ENCODE measurements around the gene MREG.

MREG gene

GRCh38 chr2:215903203-215903602 lies 110.1 kb downstream of the MREG start:
- H3K4me3 ChIP-seq (ENCODE audit: low read length), result no peak overlapping the region
- TF ChIP-seq, protein P1, sequence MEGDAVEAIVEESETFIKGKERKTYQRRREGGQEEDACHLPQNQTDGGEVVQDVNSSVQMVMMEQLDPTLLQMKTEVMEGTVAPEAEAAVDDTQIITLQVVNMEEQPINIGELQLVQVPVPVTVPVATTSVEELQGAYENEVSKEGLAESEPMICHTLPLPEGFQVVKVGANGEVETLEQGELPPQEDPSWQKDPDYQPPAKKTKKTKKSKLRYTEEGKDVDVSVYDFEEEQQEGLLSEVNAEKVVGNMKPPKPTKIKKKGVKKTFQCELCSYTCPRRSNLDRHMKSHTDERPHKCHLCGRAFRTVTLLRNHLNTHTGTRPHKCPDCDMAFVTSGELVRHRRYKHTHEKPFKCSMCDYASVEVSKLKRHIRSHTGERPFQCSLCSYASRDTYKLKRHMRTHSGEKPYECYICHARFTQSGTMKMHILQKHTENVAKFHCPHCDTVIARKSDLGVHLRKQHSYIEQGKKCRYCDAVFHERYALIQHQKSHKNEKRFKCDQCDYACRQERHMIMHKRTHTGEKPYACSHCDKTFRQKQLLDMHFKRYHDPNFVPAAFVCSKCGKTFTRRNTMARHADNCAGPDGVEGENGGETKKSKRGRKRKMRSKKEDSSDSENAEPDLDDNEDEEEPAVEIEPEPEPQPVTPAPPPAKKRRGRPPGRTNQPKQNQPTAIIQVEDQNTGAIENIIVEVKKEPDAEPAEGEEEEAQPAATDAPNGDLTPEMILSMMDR (conservative IDR thresholded peaks at IDR 0.05; ENCODE audit: low read depth, low read length), result no peak
- no peak for DNase-seq (ENCODE audit: low read depth)

GRCh38 chr2:215901796-215902195 lies 111.6 kb downstream of the MREG start:
- TF ChIP-seq, protein P1 (conservative IDR thresholded peaks at IDR 0.05; ENCODE audit: low read depth, low read length), result no peak

GRCh38 chr2:215900843-215901242 lies 112.5 kb downstream of the MREG start:
- DNase-seq (ENCODE audit: low read depth), result no peak
- TF ChIP-seq, protein P1 (conservative IDR thresholded peaks at IDR 0.05; ENCODE audit: low read depth, low read length), result no peak
- H3K4me3 ChIP-seq (ENCODE audit: low read length), result no peak overlapping the region

More at GRCh38 chr2:215901796-215902195, 111.6 kb downstream of the MREG start:
- DNase-seq (ENCODE audit: low read depth), result no peak
- H3K4me3 ChIP-seq (ENCODE audit: low read length), result no peak overlapping the region

- H3K4me3 ChIP-seq (ENCODE audit: low read length), result no peak overlapping the region
- DNase-seq (ENCODE audit: low read depth), result no peak
- TF ChIP-seq, protein P1 (conservative IDR thresholded peaks at IDR 0.05; ENCODE audit: low read depth, low read length), result no peak
Measured at GRCh38 chr2:215900203-215900611, 113.1 kb downstream of the MREG start.

DNA sequence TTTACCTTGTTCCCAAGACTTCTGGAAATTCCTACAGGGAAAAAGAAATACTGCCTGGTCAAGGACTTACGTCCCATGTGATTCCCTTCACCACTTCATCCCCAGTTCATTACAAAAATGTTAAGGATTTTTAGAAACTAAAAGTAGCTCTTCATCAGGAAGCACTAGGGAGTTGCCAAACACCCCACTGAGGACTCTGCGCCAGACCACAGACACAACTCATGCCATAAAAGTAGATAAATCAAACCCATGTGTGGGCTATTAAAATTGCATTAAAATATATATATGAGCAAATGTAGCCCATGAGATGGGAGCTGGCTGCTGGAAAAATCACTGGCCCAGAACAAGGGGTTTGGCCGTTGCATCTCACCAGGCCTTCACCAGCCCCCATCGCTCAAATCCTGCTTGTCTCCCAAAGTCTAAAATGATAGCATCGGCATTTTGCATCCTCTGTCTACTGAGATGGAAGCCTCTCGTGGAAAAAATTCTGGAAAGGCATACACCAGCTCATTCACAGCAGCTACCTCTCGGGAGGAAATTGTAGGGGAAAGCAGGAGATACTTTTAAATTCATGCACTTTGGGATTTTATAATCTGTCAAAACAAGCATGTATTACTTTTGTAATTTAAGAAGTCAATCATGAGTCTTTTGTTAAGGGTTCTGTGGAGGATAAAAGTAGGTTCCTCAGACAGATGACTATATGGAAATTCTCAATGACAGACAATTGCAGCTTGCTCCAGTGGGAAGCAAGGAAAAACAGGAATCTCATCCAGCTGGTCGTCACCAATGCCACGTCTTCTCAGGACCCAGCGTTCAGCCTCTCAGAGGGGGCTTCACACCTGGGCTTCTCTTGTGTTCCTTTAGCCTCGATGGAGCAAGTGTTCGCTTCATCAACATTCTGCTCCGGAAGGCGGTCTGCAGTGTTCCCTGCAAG lies 113.9 kb downstream of the MREG start:
- H3K4me3 ChIP-seq (ENCODE audit: low read length), result no peak overlapping the region
- DNase-seq (ENCODE audit: low read depth), result no peak
- TF ChIP-seq, protein P1 (conservative IDR thresholded peaks at IDR 0.05; ENCODE audit: low read depth, low read length), result no peak

DNA sequence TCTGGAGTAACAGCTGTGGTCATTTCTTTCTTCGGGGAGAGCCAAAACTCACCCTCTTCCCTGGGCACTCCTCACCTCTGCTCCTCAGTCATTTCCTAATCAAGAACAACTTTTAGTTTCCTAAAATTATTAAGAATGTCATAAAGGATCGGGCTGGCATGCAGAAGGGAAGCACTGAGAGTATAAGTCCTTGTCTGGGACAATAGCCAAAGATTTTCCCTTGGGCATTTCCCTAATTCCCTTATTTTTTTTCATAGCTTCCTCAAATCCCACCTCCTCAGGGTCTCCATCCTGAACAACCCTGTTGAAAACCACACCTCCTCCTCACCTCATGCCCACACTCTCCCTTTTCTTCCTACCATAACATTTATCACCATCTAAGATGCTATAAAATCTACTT lies 115.0 kb downstream of the MREG start:
- no peak overlapping the region for H3K4me3 ChIP-seq (ENCODE audit: low read length)
- TF ChIP-seq, protein P1 (conservative IDR thresholded peaks at IDR 0.05; ENCODE audit: low read depth, low read length), result no peak
- DNase-seq (ENCODE audit: low read depth), result no peak

- no peak overlapping the region for H3K4me3 ChIP-seq (ENCODE audit: low read length)
- TF ChIP-seq, protein P1 (conservative IDR thresholded peaks at IDR 0.05; ENCODE audit: low read depth, low read length), result no peak
- no peak for DNase-seq (ENCODE audit: low read depth)
Measured at GRCh38 chr2:215896921-215897320, 116.4 kb downstream of the MREG start.
